GM13977 (cell line): ENCODE results near the gene NOP56.

ENCODE experiments used
- DNase-seq: peaks from one replicate; pipeline ENCODE4 v3.0.0; 2012; ENCODE audit warnings: low spot score
- in situ Hi-C: fragments of 300-500 bp; cut with MboI; formaldehyde crosslinking; loops from one replicate; pipeline ENCODE4 v1.12.0; 2022; ENCODE audit warnings: low sequenced_read_pairs, low pct_unique_long_range_greater_than_20kb, mixed read lengths, inconsistent platforms; ENCODE audit not compliant: unreplicated experiment
- TF ChIP-seq, protein P1 (sequence below): IDR thresholded peaks from 2 replicates; pipeline ENCODE4 v1.5.1; 2012; ENCODE audit warnings: mild to moderate bottlenecking, control low read depth; ENCODE audit not compliant: insufficient read depth; ENCODE audit errors: extremely low read depth, missing control alignments

The NOP56 gene, protein sequence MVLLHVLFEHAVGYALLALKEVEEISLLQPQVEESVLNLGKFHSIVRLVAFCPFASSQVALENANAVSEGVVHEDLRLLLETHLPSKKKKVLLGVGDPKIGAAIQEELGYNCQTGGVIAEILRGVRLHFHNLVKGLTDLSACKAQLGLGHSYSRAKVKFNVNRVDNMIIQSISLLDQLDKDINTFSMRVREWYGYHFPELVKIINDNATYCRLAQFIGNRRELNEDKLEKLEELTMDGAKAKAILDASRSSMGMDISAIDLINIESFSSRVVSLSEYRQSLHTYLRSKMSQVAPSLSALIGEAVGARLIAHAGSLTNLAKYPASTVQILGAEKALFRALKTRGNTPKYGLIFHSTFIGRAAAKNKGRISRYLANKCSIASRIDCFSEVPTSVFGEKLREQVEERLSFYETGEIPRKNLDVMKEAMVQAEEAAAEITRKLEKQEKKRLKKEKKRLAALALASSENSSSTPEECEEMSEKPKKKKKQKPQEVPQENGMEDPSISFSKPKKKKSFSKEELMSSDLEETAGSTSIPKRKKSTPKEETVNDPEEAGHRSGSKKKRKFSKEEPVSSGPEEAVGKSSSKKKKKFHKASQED

GRCh38 chr20:2651772-2652723 lies at the start of gene NOP56:
Gene NOP56 (plus strand): TSS chr20:2652632. CDS start chr20:2652661, 29 bp downstream.
- peak; percentile 95 for DNase-seq
- in situ Hi-C loops: no loop called here
- TF ChIP-seq, protein P1, sequence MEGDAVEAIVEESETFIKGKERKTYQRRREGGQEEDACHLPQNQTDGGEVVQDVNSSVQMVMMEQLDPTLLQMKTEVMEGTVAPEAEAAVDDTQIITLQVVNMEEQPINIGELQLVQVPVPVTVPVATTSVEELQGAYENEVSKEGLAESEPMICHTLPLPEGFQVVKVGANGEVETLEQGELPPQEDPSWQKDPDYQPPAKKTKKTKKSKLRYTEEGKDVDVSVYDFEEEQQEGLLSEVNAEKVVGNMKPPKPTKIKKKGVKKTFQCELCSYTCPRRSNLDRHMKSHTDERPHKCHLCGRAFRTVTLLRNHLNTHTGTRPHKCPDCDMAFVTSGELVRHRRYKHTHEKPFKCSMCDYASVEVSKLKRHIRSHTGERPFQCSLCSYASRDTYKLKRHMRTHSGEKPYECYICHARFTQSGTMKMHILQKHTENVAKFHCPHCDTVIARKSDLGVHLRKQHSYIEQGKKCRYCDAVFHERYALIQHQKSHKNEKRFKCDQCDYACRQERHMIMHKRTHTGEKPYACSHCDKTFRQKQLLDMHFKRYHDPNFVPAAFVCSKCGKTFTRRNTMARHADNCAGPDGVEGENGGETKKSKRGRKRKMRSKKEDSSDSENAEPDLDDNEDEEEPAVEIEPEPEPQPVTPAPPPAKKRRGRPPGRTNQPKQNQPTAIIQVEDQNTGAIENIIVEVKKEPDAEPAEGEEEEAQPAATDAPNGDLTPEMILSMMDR: no peak

DNA sequence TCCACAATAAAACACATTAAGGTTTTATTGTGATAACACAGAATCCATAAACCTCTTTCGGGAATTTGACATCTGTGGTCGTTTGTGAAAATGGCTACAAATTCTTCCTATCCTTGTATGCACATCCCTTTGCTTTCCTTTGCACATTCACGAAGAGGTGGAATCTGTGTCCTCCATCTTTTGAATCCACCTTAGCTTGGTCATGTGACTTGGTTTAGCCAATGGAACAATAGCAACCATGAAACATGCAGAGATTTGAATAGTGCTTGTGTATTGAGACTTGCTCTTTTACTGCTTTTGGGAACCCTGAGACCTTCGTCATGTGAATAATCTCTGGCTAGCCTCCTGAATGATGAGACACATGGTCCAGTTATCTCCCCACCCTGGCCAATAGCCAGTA lies 49.7 kb upstream of the NOP56 start:
- TF ChIP-seq, protein P1: no peak
- in situ Hi-C loops: no loop called here
- DNase-seq: no peak

- DNase-seq: no peak
- in situ Hi-C loops: no loop called here
- TF ChIP-seq, protein P1: no peak
Measured at GRCh38 chr20:2603816-2604505, 48.5 kb upstream of the NOP56 start.

GRCh38 chr20:2604506-2604835 lies 48.0 kb upstream of the NOP56 start:
- no peak for DNase-seq
- in situ Hi-C loops: no loop called here
- TF ChIP-seq, protein P1: no peak

GRCh38 chr20:2606507-2607006 lies 45.9 kb upstream of the NOP56 start:
- in situ Hi-C loops: no loop called here
- DNase-seq: no peak
- TF ChIP-seq, protein P1: no peak

- TF ChIP-seq, protein P1: no peak
Measured at GRCh38 chr20:2610326-2610725, 42.1 kb upstream of the NOP56 start.

More at GRCh38 chr20:2610326-2610725, 42.1 kb upstream of the NOP56 start:
- in situ Hi-C loops: no loop called here
- DNase-seq: no peak
